Epithelial cell of proximal tubule (primary cell): ENCODE measurements around the gene MARS1. TPM values are rescaled to one million over a fixed set of nuclear protein-coding genes. Genes with fewer than 3 reads are reported as not detected.

Source experiments
- DNase-seq: peaks from one replicate; pipeline ENCODE4 v3.0.0-alpha.2; 2011; ENCODE audit warnings: low read depth
- H3K4me3 ChIP-seq: 2 replicates; pipeline ENCODE4 v1.5.1; 2011; ENCODE audit warnings: low read depth, mild to moderate bottlenecking, low read length
- total RNA-seq: library from RNA; depleted of rRNA; stranded (reverse); fragments of >200 nt; gene quantifications from 2 replicates; pipeline ENCODE4 v1.2.3, GENCODE V29; 2015
- TF ChIP-seq, protein P1 (sequence below): conservative IDR thresholded peaks from 2 replicates; pipeline ENCODE4 v1.5.1; 2012; ENCODE audit warnings: low read depth, mild to moderate bottlenecking, low read length

MARS1 gene
- total RNA-seq, 1 donor from 2014 or later: 107 TPM

DNA sequence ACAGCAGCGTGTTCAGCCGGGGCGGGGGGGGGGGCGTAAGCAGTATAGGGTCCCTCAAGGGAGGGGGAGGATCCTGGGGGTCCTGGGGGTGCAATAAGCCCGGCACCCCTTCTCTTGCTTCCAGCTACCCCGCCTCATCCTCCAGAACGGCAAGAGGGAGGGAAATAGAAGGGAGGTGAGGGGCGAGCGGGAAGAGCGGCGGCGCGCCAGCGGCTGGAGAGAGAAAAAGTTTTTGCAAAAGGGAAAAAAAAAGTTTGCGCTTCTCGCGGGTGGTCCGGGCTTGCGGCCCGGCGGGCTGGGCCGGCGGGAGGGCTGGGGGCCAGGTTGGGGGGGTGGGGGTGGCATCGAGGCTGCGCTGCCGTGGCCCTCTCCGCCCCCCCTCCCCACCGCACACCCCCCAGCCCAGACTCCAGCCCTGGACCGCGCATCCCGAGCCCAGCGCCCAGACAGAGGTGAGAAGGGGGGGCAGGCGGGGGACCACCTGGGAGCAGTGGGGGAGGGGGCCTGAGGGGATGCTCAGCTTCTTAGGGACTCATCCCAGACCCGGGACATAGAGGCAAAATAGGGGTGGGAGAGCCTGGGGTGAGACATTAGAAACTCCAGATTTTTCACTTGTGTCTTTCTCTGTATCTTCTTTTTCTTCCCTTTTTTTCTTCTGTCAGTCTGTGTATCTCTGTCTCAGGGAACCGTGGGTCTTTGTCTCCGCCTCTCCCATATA lies 28.0 kb upstream of the MARS1 start, which contains the start of gene GLI1:
GLI1 (plus strand) TSS at position 36 of the 718 bp plus-strand sequence. CDS start 3,907 bp downstream, outside the sequence.
- TF ChIP-seq, protein P1, sequence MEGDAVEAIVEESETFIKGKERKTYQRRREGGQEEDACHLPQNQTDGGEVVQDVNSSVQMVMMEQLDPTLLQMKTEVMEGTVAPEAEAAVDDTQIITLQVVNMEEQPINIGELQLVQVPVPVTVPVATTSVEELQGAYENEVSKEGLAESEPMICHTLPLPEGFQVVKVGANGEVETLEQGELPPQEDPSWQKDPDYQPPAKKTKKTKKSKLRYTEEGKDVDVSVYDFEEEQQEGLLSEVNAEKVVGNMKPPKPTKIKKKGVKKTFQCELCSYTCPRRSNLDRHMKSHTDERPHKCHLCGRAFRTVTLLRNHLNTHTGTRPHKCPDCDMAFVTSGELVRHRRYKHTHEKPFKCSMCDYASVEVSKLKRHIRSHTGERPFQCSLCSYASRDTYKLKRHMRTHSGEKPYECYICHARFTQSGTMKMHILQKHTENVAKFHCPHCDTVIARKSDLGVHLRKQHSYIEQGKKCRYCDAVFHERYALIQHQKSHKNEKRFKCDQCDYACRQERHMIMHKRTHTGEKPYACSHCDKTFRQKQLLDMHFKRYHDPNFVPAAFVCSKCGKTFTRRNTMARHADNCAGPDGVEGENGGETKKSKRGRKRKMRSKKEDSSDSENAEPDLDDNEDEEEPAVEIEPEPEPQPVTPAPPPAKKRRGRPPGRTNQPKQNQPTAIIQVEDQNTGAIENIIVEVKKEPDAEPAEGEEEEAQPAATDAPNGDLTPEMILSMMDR: no peak
- DNase-seq: no peak
- H3K4me3 ChIP-seq: peak within 1 kb of the TSS; percentile 60

DNA sequence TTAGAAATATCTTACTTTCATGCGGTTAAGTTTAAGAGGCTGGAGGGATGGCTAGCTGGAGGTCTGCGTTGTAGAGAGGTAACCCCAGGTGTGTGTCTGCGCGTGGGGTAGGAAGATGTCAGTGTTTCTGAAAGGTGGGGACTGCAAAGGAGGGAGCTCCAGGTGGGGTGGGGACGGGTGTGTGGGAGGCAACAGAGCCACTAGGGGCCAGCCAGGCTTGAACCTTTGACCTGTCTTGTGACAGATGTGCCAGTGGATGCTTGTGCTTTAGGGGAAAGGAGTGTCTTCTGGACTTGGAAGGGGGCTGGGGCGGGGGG lies 27.4 kb upstream of the MARS1 start:
- TF ChIP-seq, protein P1: no peak
- peak overlapping the region; percentile 60 for H3K4me3 ChIP-seq
- no peak for DNase-seq

DNA sequence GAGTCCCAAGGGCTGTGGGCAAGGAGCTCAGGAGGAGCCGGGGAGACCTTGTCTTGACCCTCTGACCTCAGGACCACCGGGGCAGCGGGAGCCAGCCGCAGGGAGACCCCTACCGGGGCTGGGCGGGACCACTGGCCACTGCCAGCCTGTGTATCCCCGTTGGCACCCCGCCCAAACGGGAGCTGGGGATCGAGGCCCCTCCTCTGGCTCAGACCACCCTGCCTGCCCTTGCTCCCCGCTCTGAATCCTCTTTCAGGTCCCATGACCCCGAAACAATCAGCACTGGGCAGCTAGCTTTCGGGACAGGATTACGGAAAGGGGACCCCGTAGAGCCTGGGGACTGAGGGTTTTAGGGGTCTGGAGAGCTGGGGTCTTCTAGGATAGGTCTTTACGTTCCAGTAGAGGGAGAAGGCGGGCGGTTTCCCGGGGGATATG lies 27.0 kb upstream of the MARS1 start:
- no peak for DNase-seq
- peak overlapping the region; percentile 75 for H3K4me3 ChIP-seq
- TF ChIP-seq, protein P1: no peak

DNA sequence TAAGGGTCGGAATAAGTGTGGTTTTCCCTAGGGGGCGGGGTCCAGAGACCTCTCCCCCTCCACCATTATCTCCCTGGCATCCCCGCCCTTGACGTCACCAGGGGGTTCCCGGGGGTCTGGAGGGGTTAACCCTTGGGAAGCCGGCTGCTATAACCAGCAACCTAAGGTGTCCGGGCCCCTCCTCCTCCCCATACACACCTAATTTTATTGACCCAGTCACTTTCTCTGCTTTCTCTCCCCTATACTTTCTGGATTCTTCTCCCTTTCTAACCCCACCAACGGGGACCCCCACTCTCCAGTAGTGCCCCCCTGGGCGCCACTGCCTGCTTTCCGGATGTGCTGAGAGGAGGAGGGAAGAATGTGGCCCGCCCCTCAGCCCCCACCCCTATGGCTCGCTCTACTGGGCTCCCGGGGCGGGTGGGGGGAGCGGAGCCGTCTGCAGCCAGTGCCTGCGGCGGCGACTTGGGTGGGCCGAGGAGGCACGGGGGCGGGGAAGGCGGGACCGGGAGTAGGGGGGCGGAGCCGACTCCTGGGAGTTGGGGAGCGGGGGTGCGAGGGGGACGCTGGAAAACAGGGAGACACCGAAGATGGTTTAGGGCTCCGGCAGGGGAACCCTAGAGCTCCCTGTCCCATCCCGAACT lies 26.5 kb upstream of the MARS1 start:
- peak overlapping the region; percentile 75 for H3K4me3 ChIP-seq
- TF ChIP-seq, protein P1: no peak
- no peak for DNase-seq

DNA sequence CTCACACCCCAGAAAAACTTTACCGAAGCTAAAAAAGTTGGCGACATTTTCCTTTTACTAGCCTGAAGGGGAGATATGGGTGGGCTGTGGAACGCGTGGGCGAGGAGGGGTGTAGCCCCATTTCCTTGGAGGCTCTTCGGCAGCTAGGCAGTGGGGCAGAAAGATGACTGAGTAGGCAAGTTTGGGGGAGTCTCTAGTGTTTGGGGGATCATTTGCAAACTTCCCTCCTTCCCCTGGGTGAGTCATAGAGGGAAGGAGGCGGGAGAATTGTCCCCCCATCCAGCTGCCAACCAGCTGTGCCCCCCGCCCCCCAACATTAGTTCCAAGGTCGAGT lies 26.0 kb upstream of the MARS1 start:
- TF ChIP-seq, protein P1: no peak
- DNase-seq: no peak
- peak overlapping the region; percentile 75 for H3K4me3 ChIP-seq

DNA sequence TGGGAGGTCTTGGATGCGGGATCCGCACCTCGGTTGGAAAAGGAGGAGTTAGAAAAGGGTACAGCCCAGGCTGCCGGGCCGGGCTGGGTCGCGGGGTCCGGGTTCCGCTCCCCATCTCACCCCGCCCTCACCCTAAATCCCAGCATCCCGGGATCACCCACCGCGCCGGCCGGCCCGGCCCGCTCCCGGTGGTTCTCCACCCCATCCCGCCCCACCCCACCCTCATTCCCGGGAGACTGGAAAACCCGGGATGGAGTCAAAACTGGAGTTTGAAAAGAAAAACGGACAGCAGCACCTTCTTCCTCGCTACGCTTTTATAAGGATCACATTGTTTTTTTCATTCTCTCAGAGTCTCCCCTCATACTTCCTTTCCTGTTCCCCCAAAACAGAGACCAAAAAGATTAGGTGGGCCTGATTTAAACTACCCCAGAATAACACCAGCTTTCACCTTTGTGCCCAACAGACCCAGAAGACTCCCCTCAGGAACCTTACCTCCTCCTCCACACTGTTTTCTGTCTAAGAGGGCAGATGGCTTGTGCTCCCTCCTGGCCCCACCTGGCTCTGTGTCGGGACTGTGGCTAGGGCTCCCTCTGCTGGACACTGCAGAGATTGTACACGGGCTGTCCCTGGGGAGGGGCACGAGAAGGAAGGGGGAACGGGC lies 25.5 kb upstream of the MARS1 start:
- TF ChIP-seq, protein P1: peak; percentile 97
- peak overlapping the region; percentile 75 for H3K4me3 ChIP-seq
- peak; percentile 86 for DNase-seq

DNA sequence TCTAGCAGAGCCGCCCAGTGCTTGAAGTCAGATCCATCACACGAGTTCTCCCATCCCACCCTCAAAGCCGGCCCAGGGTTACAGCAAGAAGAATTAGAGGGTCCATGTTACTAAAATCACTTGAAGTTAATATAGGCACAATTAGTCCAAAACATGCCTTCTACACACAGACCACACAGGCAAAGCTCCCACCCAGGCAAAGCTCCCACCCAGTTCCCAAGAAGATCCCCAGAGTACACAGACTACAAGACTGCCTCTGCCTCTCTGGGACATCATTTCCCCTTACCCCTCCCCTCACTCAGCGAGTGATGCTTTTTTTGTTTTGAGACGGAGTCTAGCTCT lies 25.0 kb upstream of the MARS1 start:
- DNase-seq: no peak

More for the DNA sequence above, 25.0 kb upstream of the MARS1 start:
- no peak overlapping the region for H3K4me3 ChIP-seq
- TF ChIP-seq, protein P1: no peak
